Stimulated activated CD8-positive, alpha-beta memory T cell treated with anti-CD3 and anti-CD28 coated beads, Interleukin-7, amount 100 ng/mL, for 1 hour (primary cell): ENCODE data around the gene SETD3.

Experiments used
- DNase-seq, 2 donors: peaks; one replicate each; pipeline ENCODE4 v3.0.0-alpha.2; 2020; ENCODE audit warnings: low read depth in 2 of 2

Gene SETD3

DNA sequence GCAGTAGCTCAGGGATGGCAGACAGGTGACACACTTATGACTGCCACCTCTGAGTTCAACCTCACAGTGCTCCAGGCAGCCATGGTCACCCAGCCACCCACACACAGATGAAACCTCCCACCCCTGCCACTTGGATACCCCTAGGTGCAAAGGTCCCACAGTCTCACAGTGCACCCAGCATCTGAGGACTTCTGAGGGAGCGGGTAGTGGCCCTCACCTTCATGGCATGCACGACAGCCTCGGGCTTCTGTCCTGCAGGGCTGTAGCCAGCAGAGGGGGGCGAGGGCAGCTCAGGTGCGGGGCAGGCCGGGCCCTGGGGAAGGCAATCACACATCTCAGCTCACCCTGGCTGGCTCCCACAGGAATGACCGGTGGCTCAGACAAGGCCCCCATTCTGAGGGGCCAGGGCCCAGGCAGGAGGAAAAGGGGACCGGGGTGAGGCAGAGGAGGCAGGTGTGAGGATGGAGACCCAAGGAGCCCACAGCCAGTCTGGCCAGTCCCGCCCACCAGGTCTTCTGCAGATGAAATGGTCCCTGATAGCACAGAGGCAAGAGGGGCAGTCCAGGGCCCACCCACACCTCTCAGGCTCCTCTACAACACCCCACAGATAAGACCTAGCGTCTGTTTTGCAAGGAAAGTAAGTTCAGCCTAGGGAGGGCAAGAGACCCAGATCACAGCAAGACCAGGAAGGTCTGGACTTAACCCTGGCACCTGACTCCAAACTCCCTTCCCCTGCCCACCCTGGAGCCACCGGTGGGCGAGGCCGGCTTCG is 36.4 kb upstream of the SETD3 start:
- no peak for DNase-seq

DNA sequence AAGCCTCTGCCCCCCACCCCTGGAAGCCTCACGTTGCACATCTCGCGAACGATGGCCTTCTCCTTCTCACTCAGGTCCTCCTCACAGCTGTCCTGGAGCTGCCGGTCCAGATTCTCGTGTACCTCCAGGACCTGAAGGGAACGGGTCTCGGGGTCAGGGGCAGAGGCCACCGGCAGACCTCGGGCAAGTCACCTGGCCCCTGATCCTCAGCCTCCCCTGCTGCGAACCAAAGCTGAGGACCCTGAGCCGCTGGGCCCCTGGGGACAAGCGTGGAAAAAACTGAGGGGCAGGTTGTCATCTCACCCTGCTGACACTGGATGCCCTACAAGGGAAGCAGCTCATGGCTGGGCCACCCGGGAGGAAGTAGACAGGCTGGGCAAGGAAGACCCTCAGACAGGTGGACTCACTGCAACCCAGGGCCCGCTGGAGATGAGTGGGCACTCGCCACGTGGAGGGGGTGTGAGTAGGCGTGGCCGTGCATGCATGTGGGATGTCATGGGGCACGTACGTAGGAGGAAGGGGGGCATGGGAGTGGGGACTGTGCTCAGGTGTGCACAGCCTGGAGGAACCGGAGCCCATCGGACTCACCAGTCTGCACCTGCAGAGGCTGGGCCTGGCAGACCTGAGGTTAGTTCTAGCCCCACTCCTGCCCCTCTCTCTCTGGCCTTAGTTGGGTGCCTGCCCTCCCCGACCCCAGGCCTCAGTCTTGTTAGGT is 35.7 kb upstream of the SETD3 start:
- no peak for DNase-seq

- DNase-seq = no peak
These were observed 34.9 kb upstream of the SETD3 start for GRCh38 chr14:99515301-99516155.

GRCh38 chr14:99514552-99515300 is 34.1 kb upstream of the SETD3 start:
- DNase-seq = no peak

DNA sequence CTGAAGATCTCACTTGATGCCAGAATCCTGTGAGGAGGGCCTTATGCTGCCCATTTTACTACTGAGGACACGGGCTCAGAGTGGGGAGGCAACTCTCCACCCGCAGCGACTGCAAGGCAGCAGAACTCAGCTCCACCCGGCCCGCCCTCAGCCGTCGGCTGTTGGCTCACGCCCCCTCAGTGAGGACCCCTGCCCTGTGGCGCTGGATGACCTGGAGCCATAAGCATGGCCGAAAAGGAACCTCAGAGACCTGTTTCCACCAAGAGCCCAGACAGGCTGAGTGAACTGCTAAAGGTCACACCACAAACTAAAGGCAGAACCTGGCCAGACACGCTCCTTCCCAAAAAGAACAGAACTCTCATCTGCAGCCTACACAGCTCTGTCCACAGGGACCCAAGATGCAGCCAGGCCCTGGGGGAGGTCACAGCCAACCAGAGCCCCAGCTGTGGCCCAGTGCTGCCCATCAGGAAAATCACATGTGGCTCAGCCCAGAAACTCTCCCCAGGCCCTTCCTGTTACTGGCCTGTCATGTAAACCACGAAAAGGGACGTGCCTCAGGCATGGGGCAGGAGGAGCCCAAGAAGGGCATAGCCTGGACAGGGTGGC is 33.4 kb upstream of the SETD3 start:
- DNase-seq = no peak

- DNase-seq = no peak
These were observed 32.6 kb upstream of the SETD3 start for GRCh38 chr14:99513183-99513694.

GRCh38 chr14:99512571-99513182 is 32.0 kb upstream of the SETD3 start:
- no peak for DNase-seq

- no peak for DNase-seq
These were observed 31.4 kb upstream of the SETD3 start for GRCh38 chr14:99512110-99512449.

DNA sequence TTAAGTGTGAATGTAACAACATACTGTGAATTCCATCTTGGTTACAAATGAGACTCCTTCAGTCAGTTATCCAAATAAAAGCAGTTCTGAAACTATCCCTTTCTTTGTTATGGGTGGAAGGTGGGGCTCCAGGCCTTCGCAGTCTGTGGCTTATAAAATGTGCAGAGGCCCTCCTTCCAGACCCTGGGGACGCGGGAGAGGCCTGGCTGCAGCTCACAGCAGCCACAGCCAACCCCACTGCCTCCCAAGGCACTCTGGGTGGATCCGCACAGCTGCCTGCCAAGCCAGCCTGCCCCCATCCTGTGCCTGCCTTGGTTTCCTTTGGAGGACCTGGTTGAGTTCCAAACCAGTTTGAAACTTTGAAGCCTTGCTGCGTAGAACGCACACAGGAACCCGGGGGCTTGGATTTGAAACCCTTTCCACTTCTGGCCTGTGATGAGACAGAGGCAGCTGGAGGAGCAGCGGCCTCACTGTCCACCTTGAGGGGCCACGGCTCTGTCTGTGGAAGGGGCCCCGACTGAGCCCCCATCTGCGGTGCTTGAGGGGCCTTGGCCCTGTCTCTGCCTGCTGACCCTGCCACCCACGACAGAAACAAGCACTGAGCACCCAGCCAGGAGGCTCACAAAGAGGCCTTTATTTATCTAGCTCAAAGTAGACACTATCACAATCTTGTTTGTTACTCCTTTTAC is 30.9 kb upstream of the SETD3 start:
- DNase-seq = no peak

- no peak for DNase-seq
These were observed 30.0 kb upstream of the SETD3 start for GRCh38 chr14:99510556-99511139.

GRCh38 chr14:99509871-99510555 is 29.4 kb upstream of the SETD3 start:
- DNase-seq = no peak

DNA sequence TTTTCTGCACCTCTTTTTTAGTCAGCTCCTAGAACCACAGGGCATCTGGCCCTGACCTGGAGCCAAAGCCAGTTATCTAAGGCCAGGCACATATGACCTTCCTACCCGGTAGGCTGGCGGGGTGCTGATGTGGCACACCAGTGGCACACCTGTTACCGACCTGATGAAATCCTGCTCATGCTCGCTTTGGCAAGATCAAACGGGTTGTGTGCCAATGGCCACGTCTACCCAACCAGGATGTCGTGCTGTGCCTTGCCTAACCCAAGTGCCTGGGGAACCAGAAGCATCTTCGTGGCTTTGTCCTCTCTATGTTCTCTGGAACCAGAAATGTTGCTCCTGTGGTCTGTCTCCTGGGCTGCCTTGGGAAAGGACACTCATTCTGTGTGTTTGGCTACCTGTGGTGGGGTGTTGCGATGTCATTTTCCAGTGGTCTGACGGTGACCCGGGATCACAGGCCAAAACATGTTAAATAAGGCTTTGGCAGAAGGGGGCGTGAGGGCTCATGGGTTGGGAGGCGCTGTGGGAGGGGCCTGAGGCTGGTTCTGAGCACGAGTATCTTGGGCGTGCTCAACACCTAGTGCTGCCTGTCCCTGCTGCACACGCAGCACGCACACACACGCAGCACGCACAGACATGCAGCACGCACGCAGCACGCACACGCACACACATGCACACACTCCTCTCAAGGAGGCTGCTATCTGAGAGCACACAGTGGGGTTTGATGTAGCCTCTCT is 28.4 kb upstream of the SETD3 start:
- no peak for DNase-seq

DNA sequence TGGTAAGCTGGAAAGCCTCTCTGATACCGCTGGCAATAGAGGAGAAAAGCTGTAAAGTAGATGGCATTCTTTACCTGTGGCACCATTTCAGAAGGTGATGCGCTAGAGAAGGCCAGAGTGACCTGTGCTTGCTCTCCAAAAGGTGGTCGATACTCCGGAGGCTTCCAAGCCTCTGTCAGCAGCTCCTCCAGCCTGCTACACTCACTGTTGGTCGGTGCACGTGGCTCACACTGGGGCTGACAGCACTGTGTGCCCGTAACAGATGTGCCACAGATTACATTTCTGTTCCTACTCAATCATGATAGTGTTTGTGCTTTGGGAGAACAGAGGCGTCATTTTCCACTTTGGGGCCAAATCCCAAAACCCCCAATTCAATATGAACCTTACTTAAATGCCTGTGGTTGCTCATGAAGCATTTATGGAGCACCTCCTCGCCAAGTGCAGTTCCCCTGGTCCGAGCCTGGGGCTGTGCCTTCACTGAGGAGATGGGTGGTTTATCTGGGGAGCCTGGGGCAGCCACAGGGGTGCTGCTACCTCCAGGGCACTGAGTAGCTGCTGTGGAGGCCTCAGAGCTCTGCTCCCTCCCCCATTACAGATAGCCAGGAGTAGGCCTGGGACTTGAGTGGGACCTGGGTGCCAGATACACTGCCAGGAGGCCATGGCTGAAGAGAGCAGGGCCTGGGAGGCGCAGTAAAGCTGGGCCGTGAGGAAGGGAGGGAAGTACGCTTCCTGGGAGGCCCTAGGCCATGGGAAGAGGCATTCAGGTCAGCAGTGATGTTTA is 27.4 kb upstream of the SETD3 start:
- no peak for DNase-seq

- DNase-seq = no peak
These were observed 25.6 kb upstream of the SETD3 start for GRCh38 chr14:99506276-99506675.

DNA sequence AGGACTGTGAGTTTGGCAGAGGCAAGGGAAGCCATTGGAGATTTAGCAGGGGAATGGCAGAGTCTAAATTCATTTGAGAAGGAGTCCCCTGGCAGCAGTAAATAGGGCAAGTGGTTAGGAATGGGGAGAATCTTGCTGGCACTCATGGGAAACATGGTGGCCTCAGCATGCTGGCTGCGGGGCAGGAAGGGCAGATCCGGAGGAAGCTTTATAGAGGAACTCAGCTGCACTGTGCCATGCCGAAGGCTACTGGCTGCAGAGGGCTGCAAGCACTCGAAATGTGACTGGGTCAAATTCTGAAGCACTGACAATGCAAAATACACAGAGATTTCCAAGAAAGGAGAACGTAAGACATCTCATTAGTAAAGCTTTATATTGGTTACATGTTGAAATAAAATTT is 24.4 kb upstream of the SETD3 start:
- DNase-seq = no peak

- DNase-seq = no peak
These were observed 23.3 kb upstream of the SETD3 start for GRCh38 chr14:99503848-99504453.

DNA sequence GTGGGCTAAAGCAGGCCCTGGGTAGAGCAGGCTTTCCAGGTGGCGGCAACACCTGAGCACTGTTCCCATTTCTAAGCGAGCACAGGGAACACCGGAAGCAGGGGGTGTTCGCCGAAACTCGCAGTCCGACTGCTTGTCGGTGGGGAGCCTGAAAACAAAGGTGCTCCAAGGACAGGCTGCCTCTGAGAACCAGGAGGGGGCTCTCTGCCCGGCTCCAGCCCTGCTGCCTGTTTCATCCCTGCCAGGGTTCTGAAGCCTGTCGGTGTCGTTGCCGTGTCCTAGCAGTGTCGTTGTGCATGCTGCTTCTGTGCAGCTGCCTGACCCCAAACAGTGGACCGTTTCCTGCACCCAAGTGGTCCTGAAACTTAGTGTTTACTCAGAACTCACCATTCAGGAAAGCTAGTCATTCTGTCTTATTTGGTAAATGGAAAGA is 22.3 kb upstream of the SETD3 start:
- DNase-seq = no peak
